ENCODE measurements around the gene TSKU.

DNA sequence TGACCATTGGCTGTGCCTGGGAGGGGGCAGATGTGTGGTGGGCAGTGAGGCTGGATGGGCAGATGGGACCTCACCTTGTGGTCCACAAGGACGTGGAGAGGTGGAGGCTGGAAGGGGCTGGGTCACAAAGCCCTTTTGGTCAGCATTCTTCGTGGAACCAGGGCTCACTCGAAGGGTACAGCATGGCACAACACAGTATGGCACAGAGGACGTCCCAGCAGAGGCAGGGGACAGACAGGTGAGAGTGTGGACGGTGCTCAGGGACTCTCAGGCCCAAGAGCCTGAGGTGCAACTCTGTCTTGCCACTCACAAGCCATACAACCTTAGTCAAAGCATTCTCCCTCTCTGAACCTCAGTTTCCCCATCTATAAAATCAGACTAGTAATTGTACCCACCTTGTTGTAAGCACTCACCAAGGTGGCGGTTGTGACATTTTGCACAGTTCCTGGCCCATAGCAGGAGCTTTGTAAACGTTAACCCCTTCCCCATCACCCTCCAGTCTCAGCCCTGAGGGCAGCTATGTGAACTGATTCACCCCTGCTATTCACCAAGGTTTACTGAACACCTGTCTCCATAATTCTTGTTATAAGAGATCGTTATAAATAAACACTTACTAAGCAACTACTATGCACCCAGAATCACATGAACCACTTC, 11.6 kb upstream of the TSKU start:
- TF ChIP-seq POLR2A (IDR thresholded peaks at IDR 0.05), result no peak
- TF ChIP-seq, protein P1, sequence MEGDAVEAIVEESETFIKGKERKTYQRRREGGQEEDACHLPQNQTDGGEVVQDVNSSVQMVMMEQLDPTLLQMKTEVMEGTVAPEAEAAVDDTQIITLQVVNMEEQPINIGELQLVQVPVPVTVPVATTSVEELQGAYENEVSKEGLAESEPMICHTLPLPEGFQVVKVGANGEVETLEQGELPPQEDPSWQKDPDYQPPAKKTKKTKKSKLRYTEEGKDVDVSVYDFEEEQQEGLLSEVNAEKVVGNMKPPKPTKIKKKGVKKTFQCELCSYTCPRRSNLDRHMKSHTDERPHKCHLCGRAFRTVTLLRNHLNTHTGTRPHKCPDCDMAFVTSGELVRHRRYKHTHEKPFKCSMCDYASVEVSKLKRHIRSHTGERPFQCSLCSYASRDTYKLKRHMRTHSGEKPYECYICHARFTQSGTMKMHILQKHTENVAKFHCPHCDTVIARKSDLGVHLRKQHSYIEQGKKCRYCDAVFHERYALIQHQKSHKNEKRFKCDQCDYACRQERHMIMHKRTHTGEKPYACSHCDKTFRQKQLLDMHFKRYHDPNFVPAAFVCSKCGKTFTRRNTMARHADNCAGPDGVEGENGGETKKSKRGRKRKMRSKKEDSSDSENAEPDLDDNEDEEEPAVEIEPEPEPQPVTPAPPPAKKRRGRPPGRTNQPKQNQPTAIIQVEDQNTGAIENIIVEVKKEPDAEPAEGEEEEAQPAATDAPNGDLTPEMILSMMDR (IDR thresholded peaks at IDR 0.05), result no peak

All from Peyer's patch (tissue), 4 donors.